MCF 10A (cell line): Measurements from ENCODE around the gene NDOR1. TPM values are rescaled to one million over a fixed set of nuclear protein-coding genes. Genes with fewer than 3 reads are reported as not detected.

Experiments
- BruUV-seq: library from RNA; stranded (reverse); fragments of 400-500 nt; replicated peaks from 2 replicates; lab custom pipeline; 2021; lab: Mats Ljungman, UMichigan
- CTCF ChIA-PET: fragments of 300-600 bp; sonication (Branson Sonifier 250); formaldehyde crosslinking; extraction: SDS; loops from one replicate; lab custom pipeline; 2021; ENCODE audit warnings: antibody characterized with exemption, inconsistent platforms; lab: Yijun Ruan, JAX
- POLR2A ChIA-PET: fragments of 300-600, 350-650 bp; sonication (Branson Sonifier 250); formaldehyde crosslinking; extraction: SDS; loops from one replicate; lab custom pipeline; 2020; ENCODE audit warnings: antibody characterized with exemption, inconsistent platforms; lab: Yijun Ruan, JAX
- DNase-seq: peaks from one replicate; pipeline ENCODE4 v3.0.0-alpha.2; 2018; ENCODE audit not compliant: unreplicated experiment
- H3K27ac Mint-ChIP-seq: one replicate; pipeline ENCODE4 v1.8.0; 2022; ENCODE audit warnings: mild to moderate bottlenecking, low read depth, mixed read lengths; ENCODE audit not compliant: unreplicated experiment
- H3K27me3 Mint-ChIP-seq: one replicate; pipeline ENCODE4 v1.8.0; 2022; ENCODE audit warnings: mixed read lengths; ENCODE audit not compliant: insufficient read depth, unreplicated experiment
- H3K36me3 Mint-ChIP-seq: one replicate; pipeline ENCODE4 v1.8.0; 2022; ENCODE audit warnings: mild to moderate bottlenecking, moderate library complexity, mixed read lengths; ENCODE audit not compliant: insufficient read depth, unreplicated experiment
- H3K4me1 Mint-ChIP-seq: one replicate; pipeline ENCODE4 v1.8.0; 2022; ENCODE audit warnings: mixed read lengths; ENCODE audit not compliant: insufficient read depth, unreplicated experiment
- H3K4me3 Mint-ChIP-seq: one replicate; pipeline ENCODE4 v1.8.0; 2022; ENCODE audit warnings: mild to moderate bottlenecking, moderate library complexity, mixed read lengths; ENCODE audit not compliant: unreplicated experiment
- H3K9me3 Mint-ChIP-seq: one replicate; pipeline ENCODE4 v1.8.0; 2022; ENCODE audit warnings: mixed read lengths; ENCODE audit not compliant: unreplicated experiment
- intact Hi-C: fragments of 100-400 bp; cut with micrococcal nuclease; formaldehyde crosslinking; loops from 2 replicates; pipeline ENCODE4 v1.14.1; 2022
- total RNA-seq: library from RNA; stranded (reverse); gene quantifications from 2 replicates; pipeline ENCODE4 v1.2.3, GENCODE V29; 2022
- TF ChIP-seq, protein P1 (sequence below): fragments of 200-600 bp; IDR thresholded peaks from one replicate; pipeline ENCODE4 v1.8.0; 2022; ENCODE audit warnings: antibody characterized with exemption, mild to moderate bottlenecking; ENCODE audit not compliant: unreplicated experiment

The NDOR1 gene
- total RNA-seq, 1 experiment from 2014 or later, result 18.0 TPM

DNA sequence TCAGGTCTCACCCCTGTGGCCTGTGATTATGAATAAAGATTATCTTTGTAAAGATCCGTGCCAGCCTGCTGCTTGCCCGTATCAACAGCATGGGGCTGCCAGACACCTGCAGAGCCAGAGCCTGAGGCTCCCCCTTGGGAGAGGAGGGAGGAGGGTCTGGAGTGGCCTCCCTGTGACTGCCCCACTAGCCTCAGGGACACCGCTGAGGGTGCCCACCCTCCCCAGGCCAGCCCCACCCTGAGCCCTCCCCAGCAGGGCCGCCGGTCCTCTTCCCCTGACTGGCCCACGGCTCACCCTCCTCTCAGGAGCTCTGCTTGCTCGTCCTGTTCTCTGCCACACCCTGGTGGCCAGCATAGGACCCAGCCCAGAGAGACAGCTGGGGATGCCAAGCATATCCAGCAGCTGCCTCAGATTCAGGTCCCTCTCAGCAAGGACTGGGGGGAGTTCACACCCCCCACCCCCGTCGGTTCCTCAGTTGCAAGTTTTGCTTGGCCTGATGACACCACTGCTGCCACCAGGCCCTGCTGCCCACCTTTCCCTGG, 15.1 kb upstream of the NDOR1 start:
- intact Hi-C loops, result no loop called here
- Mint-ChIP-seq H3K4me1 (peaks cover 15% of the 10 kb centered on the region), H3K27ac (no peak overlapping the region), H3K4me3 (peak overlapping the region; percentile 94), H3K9me3 (no peaks in the 10 kb centered on the region), H3K36me3 (peaks cover 20% of the 10 kb centered on the region), H3K27me3 (no peaks in the 10 kb centered on the region)
- no peak for DNase-seq
- CTCF ChIA-PET, result interaction anchor here (0.6 to 2.0 kb wide), 4 partner anchors 11 to 61 kb away, joined by 3 to 11 read pairs (median 4); partner anchors contain the start of gene RNF224
- no TSS peak for BruUV-seq
- TF ChIP-seq, protein P1, sequence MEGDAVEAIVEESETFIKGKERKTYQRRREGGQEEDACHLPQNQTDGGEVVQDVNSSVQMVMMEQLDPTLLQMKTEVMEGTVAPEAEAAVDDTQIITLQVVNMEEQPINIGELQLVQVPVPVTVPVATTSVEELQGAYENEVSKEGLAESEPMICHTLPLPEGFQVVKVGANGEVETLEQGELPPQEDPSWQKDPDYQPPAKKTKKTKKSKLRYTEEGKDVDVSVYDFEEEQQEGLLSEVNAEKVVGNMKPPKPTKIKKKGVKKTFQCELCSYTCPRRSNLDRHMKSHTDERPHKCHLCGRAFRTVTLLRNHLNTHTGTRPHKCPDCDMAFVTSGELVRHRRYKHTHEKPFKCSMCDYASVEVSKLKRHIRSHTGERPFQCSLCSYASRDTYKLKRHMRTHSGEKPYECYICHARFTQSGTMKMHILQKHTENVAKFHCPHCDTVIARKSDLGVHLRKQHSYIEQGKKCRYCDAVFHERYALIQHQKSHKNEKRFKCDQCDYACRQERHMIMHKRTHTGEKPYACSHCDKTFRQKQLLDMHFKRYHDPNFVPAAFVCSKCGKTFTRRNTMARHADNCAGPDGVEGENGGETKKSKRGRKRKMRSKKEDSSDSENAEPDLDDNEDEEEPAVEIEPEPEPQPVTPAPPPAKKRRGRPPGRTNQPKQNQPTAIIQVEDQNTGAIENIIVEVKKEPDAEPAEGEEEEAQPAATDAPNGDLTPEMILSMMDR, result no peak
- POLR2A ChIA-PET, result interaction anchor here (1.1 to 3.7 kb wide), 9 partner anchors 8 to 63 kb away, joined by 3 to 57 read pairs (median 29); partner anchors contain the start of genes CYSRT1, LRRC26, NDOR1 and RNF224

DNA sequence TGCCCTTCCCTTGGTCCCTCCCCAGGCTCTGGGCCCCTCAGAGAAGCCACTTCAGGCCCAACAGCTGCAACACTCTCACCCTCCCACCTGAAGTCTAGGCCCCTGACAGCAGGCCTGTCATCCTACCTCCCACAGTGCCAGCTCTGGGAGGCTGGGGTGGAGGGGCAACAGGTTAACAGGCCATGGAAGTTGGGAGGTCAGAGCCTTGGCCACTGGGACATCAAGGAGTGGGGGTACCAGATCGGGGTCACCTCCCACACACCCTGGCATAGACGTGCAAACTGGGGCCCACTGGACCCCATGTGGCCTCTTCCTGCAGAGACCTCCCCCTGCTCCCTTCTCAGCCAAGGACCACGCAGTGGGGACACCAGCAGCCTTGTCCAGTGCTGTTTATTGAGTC, 14.3 kb upstream of the NDOR1 start:
- intact Hi-C loops, result no loop called here
- Mint-ChIP-seq H3K4me1 (peaks cover 19% of the 10 kb centered on the region), H3K4me3 (peak overlapping the region; percentile 94), H3K9me3 (no peaks in the 10 kb centered on the region), H3K27ac (no peak overlapping the region), H3K27me3 (no peaks in the 10 kb centered on the region), H3K36me3 (peaks cover 20% of the 10 kb centered on the region)
- POLR2A ChIA-PET, result interaction anchor here (1.1 kb wide), 1 partner anchor 10 kb away, joined by 3 read pairs; the partner anchor contains the start of gene TPRN
- no peak for DNase-seq
- CTCF ChIA-PET, result interaction anchor here (0.8 to 1.1 kb wide), 3 partner anchors 61 to 398 kb away, joined by 3 read pairs; no protein-coding TSS in a partner anchor
- TF ChIP-seq, protein P1, result no peak
- BruUV-seq, result no TSS peak

DNA sequence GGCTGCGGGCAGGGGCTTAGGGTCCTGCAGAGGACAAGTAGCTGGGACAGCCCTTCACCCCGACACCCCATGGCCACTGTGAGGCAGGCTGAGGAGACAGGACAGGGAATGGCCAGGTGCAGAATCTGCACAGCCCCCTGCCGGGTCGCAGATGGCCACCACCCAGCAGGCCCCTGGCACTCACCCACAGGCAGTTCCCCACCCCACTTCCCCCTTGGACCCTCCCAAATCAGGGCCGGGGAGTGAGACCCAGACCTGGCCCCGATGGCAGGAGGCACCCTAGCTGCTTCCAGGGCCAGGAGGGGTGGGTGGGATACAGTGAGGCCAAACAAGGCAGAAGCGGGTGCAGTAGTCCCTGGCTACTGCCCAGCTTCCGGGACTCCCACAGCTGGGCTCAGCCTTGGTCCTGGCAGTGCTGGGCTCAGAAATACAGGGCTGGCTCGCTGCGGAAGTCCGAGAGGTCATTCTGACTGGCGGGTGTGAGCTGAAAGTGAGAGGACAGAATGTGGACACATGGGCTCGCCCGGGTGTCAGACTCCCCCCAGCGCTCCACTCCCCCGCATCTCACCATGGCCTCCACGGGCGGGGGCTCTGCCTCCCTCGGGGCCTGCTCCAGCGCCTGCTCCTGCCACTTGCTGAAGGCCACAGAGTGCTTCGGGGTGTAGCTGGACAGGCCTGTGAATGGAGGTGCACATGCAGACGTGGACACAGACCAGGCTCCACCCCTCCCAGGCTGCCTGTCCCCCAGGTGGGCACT, 13.6 kb upstream of the NDOR1 start:
- CTCF ChIA-PET, result interaction anchor here (0.8 to 1.5 kb wide), 3 partner anchors 45 to 399 kb away, joined by 3 to 5 read pairs (median 3); no protein-coding TSS in a partner anchor
- no peak for DNase-seq
- POLR2A ChIA-PET, result interaction anchor here (1.0 kb wide), 1 partner anchor 9 kb away, joined by 4 read pairs; the partner anchor contains the start of gene TPRN
- intact Hi-C loops, result no loop called here
- TF ChIP-seq, protein P1, result no peak
- Mint-ChIP-seq H3K4me1 (peaks cover 16% of the 10 kb centered on the region), H3K36me3 (peaks cover 20% of the 10 kb centered on the region), H3K27me3 (no peaks in the 10 kb centered on the region), H3K4me3 (no peak overlapping the region), H3K27ac (no peak overlapping the region), H3K9me3 (no peaks in the 10 kb centered on the region)
- BruUV-seq, result no TSS peak

DNA sequence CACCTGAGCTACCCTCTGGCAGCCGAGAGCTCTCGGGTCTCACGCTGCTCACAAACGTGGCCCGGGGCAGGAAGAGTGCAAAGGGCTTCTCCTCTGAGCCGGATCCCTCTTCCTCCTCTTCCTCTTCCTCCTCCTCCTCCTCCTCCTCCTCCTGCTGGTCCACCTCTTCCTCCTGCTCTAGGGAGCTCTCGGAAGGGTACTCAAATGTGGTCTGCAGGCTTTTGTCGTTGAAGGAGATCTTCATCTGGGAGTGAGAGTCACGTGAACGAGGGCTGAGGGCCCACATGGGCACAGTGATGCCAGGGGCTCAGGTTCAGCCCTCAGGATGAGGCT, 13.1 kb upstream of the NDOR1 start:
- H3K36me3 Mint-ChIP-seq, result peaks cover 20% of the 10 kb centered on the region
- POLR2A ChIA-PET, result interaction anchor here (1.0 kb wide), 1 partner anchor 9 kb away, joined by 4 read pairs; the partner anchor contains the start of gene TPRN

More for the DNA sequence above, 13.1 kb upstream of the NDOR1 start:
- Mint-ChIP-seq H3K9me3 (no peaks in the 10 kb centered on the region), H3K27ac (no peak overlapping the region), H3K4me3 (no peak overlapping the region), H3K27me3 (no peaks in the 10 kb centered on the region), H3K4me1 (peaks cover 14% of the 10 kb centered on the region)
- TF ChIP-seq, protein P1, result no peak
- no peak for DNase-seq
- intact Hi-C loops, result no loop called here
- CTCF ChIA-PET, result interaction anchor here (0.9 to 1.5 kb wide), 2 partner anchors 44 to 399 kb away, joined by 3 to 5 read pairs; no protein-coding TSS in a partner anchor
- no TSS peak for BruUV-seq
